ENCODE results near the gene NAT8. TPM values are rescaled to one million over a fixed set of nuclear protein-coding genes. Genes with fewer than 3 reads are reported as not detected.
"Not testable (repeated sequence)": the region's sequence is repeated elsewhere in the genome, so short reads cannot be mapped to it uniquely, and the experiment has no call there.

NAT8 gene
- not detected for total RNA-seq

GRCh38 chr2:73642338-73643018 is at the start of gene NAT8:
NAT8 (minus strand) TSS chr2:73642422; CDS start chr2:73641628, 794 bp downstream.
- ChIA-PET CTCF (no interaction called here), POLR2A (no interaction called here)
- ATAC-seq = no peak
- H3K4me3 Mint-ChIP-seq = no peak within 1 kb of the TSS
- H3K27me3 Mint-ChIP-seq (ENCODE audit: low read depth) = peaks cover 9% of the 10 kb centered on the region
- no peaks in the 10 kb centered on the region for H3K9me3 Mint-ChIP-seq (ENCODE audit: insufficient read depth)
- no peak within 1 kb of the TSS for H3K27ac Mint-ChIP-seq
- no peak for DNase-seq
- H3K4me1 Mint-ChIP-seq (ENCODE audit: low read depth) = no peaks in the 10 kb centered on the region
- H3K36me3 Mint-ChIP-seq (ENCODE audit: low read depth) = no peaks in the 10 kb centered on the region

- CTCF ChIA-PET = interaction anchor here (0.8 to 1.1 kb wide), 2 partner anchors 8 to 89 kb away, joined by 3 read pairs; no protein-coding TSS in a partner anchor
- H3K36me3 Mint-ChIP-seq (ENCODE audit: low read depth); H3K9me3 Mint-ChIP-seq (ENCODE audit: insufficient read depth); POLR2A ChIA-PET; H3K27ac Mint-ChIP-seq; H3K4me3 Mint-ChIP-seq; H3K4me1 Mint-ChIP-seq (ENCODE audit: low read depth); H3K27me3 Mint-ChIP-seq (ENCODE audit: low read depth): not testable (repeated sequence)
- DNase-seq = peak; percentile 44
- ATAC-seq = peak; percentile 92
These were observed 48.3 kb upstream of the NAT8 start for GRCh38 chr2:73690372-73691088.

- H3K27me3 Mint-ChIP-seq (ENCODE audit: low read depth); H3K4me1 Mint-ChIP-seq (ENCODE audit: low read depth); H3K9me3 Mint-ChIP-seq (ENCODE audit: insufficient read depth); H3K4me3 Mint-ChIP-seq; H3K36me3 Mint-ChIP-seq (ENCODE audit: low read depth); POLR2A ChIA-PET; H3K27ac Mint-ChIP-seq; DNase-seq; ATAC-seq: not testable (repeated sequence)
- CTCF ChIA-PET = interaction anchor here (1.5 kb wide), 1 partner anchor 8 kb away, joined by 6 read pairs; no protein-coding TSS in a partner anchor
These were observed 46.3 kb upstream of the NAT8 start for GRCh38 chr2:73688494-73688893.

GRCh38 chr2:73685764-73686438 is 43.7 kb upstream of the NAT8 start:
- no peak overlapping the region for H3K27ac Mint-ChIP-seq
- no peaks in the 10 kb centered on the region for H3K36me3 Mint-ChIP-seq (ENCODE audit: low read depth)
- H3K4me3 Mint-ChIP-seq = no peak overlapping the region
- ATAC-seq = no peak
- ChIA-PET POLR2A (no interaction called here), CTCF (no interaction called here)
- H3K27me3 Mint-ChIP-seq (ENCODE audit: low read depth) = peaks cover 15% of the 10 kb centered on the region
- H3K9me3 Mint-ChIP-seq (ENCODE audit: insufficient read depth) = no peaks in the 10 kb centered on the region
- H3K4me1 Mint-ChIP-seq (ENCODE audit: low read depth) = no peaks in the 10 kb centered on the region
- no peak for DNase-seq

- H3K27ac Mint-ChIP-seq, CTCF ChIA-PET: not testable (repeated sequence)
These were observed 42.7 kb upstream of the NAT8 start for GRCh38 chr2:73684905-73685304.

GRCh38 chr2:73684325-73684724 is 42.1 kb upstream of the NAT8 start:
- CTCF ChIA-PET; H3K27ac Mint-ChIP-seq; H3K4me1 Mint-ChIP-seq (ENCODE audit: low read depth); H3K9me3 Mint-ChIP-seq (ENCODE audit: insufficient read depth); ATAC-seq; H3K36me3 Mint-ChIP-seq (ENCODE audit: low read depth); POLR2A ChIA-PET; DNase-seq; H3K4me3 Mint-ChIP-seq: not testable (repeated sequence)
- peaks cover 15% of the 10 kb centered on the region for H3K27me3 Mint-ChIP-seq (ENCODE audit: low read depth)

More at GRCh38 chr2:73684905-73685304, 42.7 kb upstream of the NAT8 start:
- peaks cover 15% of the 10 kb centered on the region for H3K27me3 Mint-ChIP-seq (ENCODE audit: low read depth)
- H3K36me3 Mint-ChIP-seq (ENCODE audit: low read depth); ATAC-seq; H3K4me1 Mint-ChIP-seq (ENCODE audit: low read depth); H3K4me3 Mint-ChIP-seq; POLR2A ChIA-PET; DNase-seq; H3K9me3 Mint-ChIP-seq (ENCODE audit: insufficient read depth): not testable (repeated sequence)

GRCh38 chr2:73679951-73680571 is 37.8 kb upstream of the NAT8 start:
- H3K4me1 Mint-ChIP-seq (ENCODE audit: low read depth) = not testable (repeated sequence)
- peaks cover 11% of the 10 kb centered on the region for H3K27me3 Mint-ChIP-seq (ENCODE audit: low read depth)

GRCh38 chr2:73679237-73679636 is 37.0 kb upstream of the NAT8 start:
- H3K27ac Mint-ChIP-seq; H3K4me3 Mint-ChIP-seq; DNase-seq; POLR2A ChIA-PET; H3K9me3 Mint-ChIP-seq (ENCODE audit: insufficient read depth); H3K4me1 Mint-ChIP-seq (ENCODE audit: low read depth); H3K36me3 Mint-ChIP-seq (ENCODE audit: low read depth); ATAC-seq: not testable (repeated sequence)
- CTCF ChIA-PET = interaction anchor here (1.7 to 1.9 kb wide), 3 partner anchors 10 to 20 kb away, joined by 8 to 11 read pairs (median 9); no protein-coding TSS in a partner anchor
- H3K27me3 Mint-ChIP-seq (ENCODE audit: low read depth) = peaks cover 11% of the 10 kb centered on the region

More at GRCh38 chr2:73679951-73680571, 37.8 kb upstream of the NAT8 start:
- H3K4me3 Mint-ChIP-seq; H3K27ac Mint-ChIP-seq; H3K9me3 Mint-ChIP-seq (ENCODE audit: insufficient read depth); POLR2A ChIA-PET; H3K36me3 Mint-ChIP-seq (ENCODE audit: low read depth): not testable (repeated sequence)
- CTCF ChIA-PET = interaction anchor here (0.7 to 1.9 kb wide), 13 partner anchors 9 to 656 kb away, joined by 3 to 11 read pairs (median 4); no protein-coding TSS in a partner anchor
- DNase-seq (peak; percentile 53), ATAC-seq (peak; percentile 63)

GRCh38 chr2:73678008-73678407 is 35.8 kb upstream of the NAT8 start:
- H3K4me1 Mint-ChIP-seq (ENCODE audit: low read depth); H3K27me3 Mint-ChIP-seq (ENCODE audit: low read depth); POLR2A ChIA-PET; ATAC-seq; H3K9me3 Mint-ChIP-seq (ENCODE audit: insufficient read depth); H3K27ac Mint-ChIP-seq; H3K4me3 Mint-ChIP-seq; H3K36me3 Mint-ChIP-seq (ENCODE audit: low read depth); CTCF ChIA-PET; DNase-seq: not testable (repeated sequence)

- H3K4me3 Mint-ChIP-seq; ATAC-seq; H3K4me1 Mint-ChIP-seq (ENCODE audit: low read depth); H3K36me3 Mint-ChIP-seq (ENCODE audit: low read depth); CTCF ChIA-PET; DNase-seq; POLR2A ChIA-PET; H3K27me3 Mint-ChIP-seq (ENCODE audit: low read depth); H3K27ac Mint-ChIP-seq; H3K9me3 Mint-ChIP-seq (ENCODE audit: insufficient read depth): not testable (repeated sequence)
These were observed 34.0 kb upstream of the NAT8 start for GRCh38 chr2:73676211-73676610.

GRCh38 chr2:73674696-73675157 is 32.5 kb upstream of the NAT8 start:
- POLR2A ChIA-PET; DNase-seq; H3K27me3 Mint-ChIP-seq (ENCODE audit: low read depth); H3K4me1 Mint-ChIP-seq (ENCODE audit: low read depth); ATAC-seq; H3K9me3 Mint-ChIP-seq (ENCODE audit: insufficient read depth); H3K4me3 Mint-ChIP-seq; H3K36me3 Mint-ChIP-seq (ENCODE audit: low read depth); CTCF ChIA-PET; H3K27ac Mint-ChIP-seq: not testable (repeated sequence)

Measured in activated CD8-positive, alpha-beta T cell treated with anti-CD3 and anti-CD28 coated beads, Interleukin-2, amount 10 ng/mL, durations not matched to agents 7 days and 5 days (primary cell).